Fibroblast of the aortic adventitia (primary cell): ENCODE results near the gene ARPP21. TPM values are rescaled to one million over a fixed set of nuclear protein-coding genes. Genes with fewer than 3 reads are reported as not detected.

Experiments used
- DNase-seq: peaks from one replicate; pipeline ENCODE4 v3.0.0-alpha.2; 2010; ENCODE audit warnings: low read depth
- H3K4me3 ChIP-seq: 2 replicates; pipeline ENCODE4 v1.5.1; 2011; ENCODE audit warnings: low read depth, mild to moderate bottlenecking, control low read depth, low read length, moderate library complexity
- total RNA-seq: library from RNA; depleted of rRNA; stranded (reverse); fragments of >200 nt; gene quantifications from 2 replicates; pipeline ENCODE4 v1.2.3, GENCODE V29; 2012; ENCODE audit warnings: low replicate concordance
- TF ChIP-seq, protein P1 (sequence below): IDR thresholded peaks from 2 replicates; pipeline ENCODE4 v1.5.1; 2011; ENCODE audit warnings: mild to moderate bottlenecking, low read length, control low read depth, inconsistent platforms; ENCODE audit not compliant: insufficient read depth

The ARPP21 gene
- total RNA-seq, 1 donor: 0.90 TPM

DNA sequence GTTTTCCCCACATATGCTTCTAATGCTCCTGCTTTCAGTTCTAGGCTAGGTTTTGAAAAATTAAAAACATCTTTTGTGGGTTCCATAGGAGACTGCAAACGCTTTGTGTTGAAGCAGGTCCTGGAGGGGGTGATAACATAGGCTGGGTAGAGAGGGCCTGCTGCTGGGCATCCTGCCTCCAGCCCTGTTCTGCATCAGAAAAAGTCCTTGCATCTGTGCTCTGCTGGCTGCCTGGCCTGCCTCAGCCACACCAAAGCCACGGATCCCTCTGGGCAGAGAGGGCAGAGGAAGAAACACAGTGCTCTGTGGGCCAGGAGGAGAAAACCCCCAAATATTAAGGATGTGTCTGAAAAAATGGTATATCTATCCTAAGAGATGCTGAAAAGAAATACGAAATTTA, 3.9 kb upstream of the ARPP21 start:
- TF ChIP-seq, protein P1, sequence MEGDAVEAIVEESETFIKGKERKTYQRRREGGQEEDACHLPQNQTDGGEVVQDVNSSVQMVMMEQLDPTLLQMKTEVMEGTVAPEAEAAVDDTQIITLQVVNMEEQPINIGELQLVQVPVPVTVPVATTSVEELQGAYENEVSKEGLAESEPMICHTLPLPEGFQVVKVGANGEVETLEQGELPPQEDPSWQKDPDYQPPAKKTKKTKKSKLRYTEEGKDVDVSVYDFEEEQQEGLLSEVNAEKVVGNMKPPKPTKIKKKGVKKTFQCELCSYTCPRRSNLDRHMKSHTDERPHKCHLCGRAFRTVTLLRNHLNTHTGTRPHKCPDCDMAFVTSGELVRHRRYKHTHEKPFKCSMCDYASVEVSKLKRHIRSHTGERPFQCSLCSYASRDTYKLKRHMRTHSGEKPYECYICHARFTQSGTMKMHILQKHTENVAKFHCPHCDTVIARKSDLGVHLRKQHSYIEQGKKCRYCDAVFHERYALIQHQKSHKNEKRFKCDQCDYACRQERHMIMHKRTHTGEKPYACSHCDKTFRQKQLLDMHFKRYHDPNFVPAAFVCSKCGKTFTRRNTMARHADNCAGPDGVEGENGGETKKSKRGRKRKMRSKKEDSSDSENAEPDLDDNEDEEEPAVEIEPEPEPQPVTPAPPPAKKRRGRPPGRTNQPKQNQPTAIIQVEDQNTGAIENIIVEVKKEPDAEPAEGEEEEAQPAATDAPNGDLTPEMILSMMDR: no peak
- DNase-seq: no peak
- H3K4me3 ChIP-seq: no peak overlapping the region

DNA sequence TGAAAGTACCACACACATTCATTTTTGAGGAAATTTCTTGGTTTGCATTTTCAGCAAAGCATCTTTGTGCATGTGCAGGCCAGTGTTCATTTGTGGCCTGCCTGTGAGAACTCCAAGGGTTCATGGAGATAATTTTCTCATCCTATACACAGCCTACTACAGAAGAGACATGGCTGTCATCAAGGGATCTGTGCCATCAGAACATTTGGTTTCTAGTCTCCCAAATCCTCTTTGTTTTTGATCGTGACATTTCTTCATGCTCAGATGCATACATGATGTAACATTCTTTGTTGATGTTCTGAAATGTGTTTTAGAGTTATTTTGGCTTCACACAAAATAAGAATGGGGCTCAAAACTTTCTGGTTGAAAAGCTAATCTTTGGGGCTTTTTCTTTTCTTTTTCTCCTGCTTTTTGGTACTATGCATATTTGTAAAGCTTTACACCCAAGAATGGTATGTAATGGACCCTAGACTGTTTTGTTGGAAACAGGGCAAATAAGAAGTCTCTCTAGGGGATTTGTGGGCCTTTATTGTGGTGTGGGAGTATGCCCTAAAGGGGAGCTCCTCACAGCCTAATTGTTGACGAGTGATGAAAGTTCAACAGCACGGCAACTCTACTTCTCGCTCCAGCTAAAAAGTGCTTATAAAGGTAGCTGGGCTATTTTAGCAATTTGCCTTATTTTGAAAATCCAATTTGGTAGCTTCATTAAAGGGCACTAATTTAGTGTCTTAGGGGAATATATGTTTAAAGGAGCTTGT, 3.2 kb upstream of the ARPP21 start:
- DNase-seq: no peak
- H3K4me3 ChIP-seq: no peak overlapping the region
- TF ChIP-seq, protein P1: no peak

DNA sequence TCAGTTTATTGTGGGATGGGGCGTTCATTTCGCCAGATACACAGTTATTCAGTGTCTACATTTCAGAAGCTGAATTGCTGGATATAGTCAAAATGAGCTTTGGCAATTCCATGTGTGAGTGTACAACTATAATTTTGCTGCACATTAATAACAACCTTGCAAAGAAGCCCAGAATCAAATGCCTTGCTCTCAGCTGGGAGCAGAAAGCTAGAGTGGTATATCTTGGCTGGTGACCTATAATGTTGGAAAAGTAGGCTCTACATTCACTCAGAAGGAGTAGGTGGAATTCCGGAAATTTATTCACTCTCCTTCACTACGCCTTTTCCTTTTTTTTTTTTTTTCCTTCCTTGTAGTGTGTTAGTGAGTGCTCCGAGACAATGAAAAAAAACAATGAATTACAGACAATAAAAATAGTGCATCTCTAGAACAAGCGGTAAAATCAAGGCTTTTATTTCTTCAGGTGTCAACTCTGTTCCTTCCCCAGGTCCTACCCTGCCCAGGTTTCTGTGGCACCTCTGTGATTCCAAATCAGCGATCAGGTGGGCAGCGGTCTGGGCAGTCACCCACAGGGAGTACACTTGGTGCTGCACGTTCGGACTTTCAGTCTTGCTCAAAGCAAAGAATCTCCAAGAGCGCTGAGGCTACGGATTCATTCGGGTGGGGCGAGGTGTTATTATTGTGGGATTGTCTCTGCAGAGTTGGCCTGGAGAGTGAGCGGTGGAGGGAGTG, 910 bp upstream of the ARPP21 start:
- no peak overlapping the region for H3K4me3 ChIP-seq
- no peak for DNase-seq
- TF ChIP-seq, protein P1: no peak

DNA sequence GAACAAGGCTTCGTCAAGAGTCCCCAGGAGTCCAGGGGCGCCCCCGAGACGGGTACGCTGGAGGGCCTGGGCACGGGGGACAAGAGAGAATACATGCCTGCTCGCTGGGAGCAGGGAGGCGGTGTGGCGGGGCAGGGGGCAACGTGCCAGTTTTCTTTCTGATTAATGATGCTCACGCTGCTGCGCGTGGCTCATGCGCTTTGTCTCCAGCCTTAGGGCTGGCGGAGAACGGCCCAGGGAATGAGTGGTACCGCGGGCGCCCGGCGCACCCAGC, 408 bp upstream of the ARPP21 start:
- peak overlapping the region; percentile 63 for H3K4me3 ChIP-seq
- TF ChIP-seq, protein P1: no peak
- no peak for DNase-seq

DNA sequence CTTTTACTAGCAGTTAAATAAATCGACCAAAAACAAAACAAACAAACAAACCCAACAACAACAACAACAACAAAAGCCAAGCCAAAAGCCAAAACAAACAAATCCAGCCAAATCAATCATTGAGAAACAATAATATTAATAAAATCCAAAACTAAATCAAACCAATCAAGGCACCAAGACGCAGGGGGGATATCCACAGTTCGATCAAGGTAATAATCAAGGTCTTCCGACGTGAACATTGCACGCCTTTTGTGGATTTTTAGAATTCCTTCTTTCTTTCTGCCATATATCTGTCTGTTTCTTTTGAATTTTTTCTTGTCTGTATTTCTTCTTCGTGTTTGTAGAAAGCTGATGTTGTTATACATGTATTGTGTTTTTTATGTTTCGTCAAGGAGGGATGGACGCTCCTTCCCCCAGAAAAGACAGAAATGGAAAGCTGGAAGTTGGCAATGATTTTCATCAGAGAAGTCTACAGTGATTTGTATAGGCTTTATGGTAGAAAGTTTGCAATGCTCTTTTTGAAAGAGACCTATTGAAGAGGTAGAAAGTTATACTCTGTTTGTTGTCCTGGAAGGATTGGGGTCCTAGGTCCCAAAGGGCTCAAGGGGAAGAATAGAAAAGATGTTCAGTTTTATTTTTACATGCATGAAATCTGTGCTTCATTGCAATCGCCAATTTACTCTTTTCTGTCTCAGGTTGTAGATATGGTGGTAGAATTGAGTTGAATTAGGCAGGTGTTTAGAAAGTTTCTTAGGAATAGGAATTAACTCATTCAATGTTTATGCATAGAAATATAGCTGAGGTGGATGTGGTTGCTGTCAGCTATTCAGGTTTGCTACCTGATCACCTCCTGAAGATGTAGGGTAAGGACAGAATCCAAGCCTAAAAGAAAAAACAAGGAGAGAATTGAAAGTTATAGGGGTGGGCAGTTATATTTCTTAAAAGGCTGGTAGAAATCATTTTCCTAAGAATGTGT, 1.2 kb downstream of the ARPP21 start:
- DNase-seq: no peak
- H3K4me3 ChIP-seq: no peak overlapping the region
- TF ChIP-seq, protein P1: no peak

DNA sequence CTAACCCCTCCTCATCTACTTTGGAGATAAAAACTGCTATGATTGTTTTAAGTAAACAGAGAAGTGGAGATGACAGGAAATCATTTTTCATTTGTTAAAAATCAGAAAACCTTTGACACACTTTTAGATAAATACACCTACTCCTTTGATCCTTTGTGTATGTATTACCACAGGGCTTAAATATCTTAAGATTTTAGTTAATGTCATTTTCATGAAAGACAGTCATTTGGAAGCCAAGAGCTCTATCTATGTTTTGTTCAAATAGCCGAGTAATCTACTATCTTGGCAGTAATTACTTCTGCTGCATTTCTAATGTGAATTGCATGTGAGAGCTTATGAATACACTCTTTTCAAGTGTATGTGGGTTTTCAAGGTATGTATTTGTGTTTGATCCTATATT, 2.0 kb downstream of the ARPP21 start:
- TF ChIP-seq, protein P1: no peak
- no peak overlapping the region for H3K4me3 ChIP-seq

More for the DNA sequence above, 2.0 kb downstream of the ARPP21 start:
- no peak for DNase-seq
